DND-41 (cell line): ENCODE results near the gene RABGAP1L.

Experiments used
- EZH2 ChIP-seq: IDR thresholded peaks from 3 replicates; pipeline ENCODE4 v1.6.1; 2012; ENCODE audit warnings: borderline replicate concordance, low read depth, mild to moderate bottlenecking, moderate library complexity, low read length, inconsistent platforms; ENCODE audit not compliant: severe bottlenecking
- TF ChIP-seq, protein P1 (sequence below): IDR thresholded peaks from 2 replicates; pipeline ENCODE4 v1.5.1; 2012; ENCODE audit warnings: borderline replicate concordance, low read length, moderate library complexity, mild to moderate bottlenecking; ENCODE audit not compliant: poor library complexity, severe bottlenecking; ENCODE audit errors: extremely low read depth

DNA sequence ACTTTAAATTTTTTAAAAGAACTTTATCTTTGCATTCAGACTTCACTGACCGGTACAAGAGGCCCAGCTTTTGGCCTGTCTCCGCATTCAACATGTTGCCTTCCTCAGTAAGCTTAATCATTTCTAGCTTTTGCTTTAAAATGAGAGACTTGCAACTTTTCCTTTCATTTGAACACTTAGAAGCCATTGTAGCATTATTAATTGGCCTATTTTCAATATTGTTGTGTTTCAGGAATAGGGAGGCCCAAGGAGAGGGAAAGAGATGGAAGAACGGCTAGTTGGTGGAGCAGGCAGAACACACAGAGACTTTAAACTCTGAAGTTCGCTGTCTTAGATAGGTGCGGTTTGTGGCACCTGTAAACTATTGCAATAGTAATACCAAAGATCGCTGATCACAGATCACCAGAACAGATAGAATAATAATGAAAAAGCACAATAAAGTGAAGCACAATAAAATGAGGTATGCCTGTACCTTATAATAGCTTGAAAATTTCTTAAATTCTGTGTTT, 31.4 kb downstream of the RABGAP1L start:
- TF ChIP-seq, protein P1, sequence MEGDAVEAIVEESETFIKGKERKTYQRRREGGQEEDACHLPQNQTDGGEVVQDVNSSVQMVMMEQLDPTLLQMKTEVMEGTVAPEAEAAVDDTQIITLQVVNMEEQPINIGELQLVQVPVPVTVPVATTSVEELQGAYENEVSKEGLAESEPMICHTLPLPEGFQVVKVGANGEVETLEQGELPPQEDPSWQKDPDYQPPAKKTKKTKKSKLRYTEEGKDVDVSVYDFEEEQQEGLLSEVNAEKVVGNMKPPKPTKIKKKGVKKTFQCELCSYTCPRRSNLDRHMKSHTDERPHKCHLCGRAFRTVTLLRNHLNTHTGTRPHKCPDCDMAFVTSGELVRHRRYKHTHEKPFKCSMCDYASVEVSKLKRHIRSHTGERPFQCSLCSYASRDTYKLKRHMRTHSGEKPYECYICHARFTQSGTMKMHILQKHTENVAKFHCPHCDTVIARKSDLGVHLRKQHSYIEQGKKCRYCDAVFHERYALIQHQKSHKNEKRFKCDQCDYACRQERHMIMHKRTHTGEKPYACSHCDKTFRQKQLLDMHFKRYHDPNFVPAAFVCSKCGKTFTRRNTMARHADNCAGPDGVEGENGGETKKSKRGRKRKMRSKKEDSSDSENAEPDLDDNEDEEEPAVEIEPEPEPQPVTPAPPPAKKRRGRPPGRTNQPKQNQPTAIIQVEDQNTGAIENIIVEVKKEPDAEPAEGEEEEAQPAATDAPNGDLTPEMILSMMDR, result no peak
- TF ChIP-seq EZH2, result no peak
